Stomach (tissue), 9 donors: Measurements from ENCODE around the gene MPST. TPM values are rescaled to one million over a fixed set of nuclear protein-coding genes. Genes with fewer than 3 reads are reported as not detected.
A peak's percentile ranks its signal among the peaks of the same experiment; 100 is the strongest.

ENCODE experiments used
- DNase-seq, 2 donors: peaks; one replicate each; pipeline versions ENCODE4 v3.0.0 to v3.0.0-alpha.2; 2013 to 2019
- H3K27ac ChIP-seq, 5 donors: fragments of 200-600 bp in 4 of 5; sonication (generic) in 4 of 5; one replicate each; pipeline ENCODE4 v1.5.1; 2013 to 2019; ENCODE audit warnings: mild to moderate bottlenecking in 1 of 5, moderate library complexity in 1 of 5
- H3K27me3 ChIP-seq, 3 donors: fragments of 200-600 bp; sonication (generic); one replicate each; pipeline ENCODE4 v1.5.1; 2017 to 2019; ENCODE audit warnings: mixed run types in 1 of 3
- H3K36me3 ChIP-seq, 4 donors: fragments of 200-600 bp; sonication (generic); 1 replicate in 3 of 4; 2 replicates in 1 of 4; pipeline ENCODE4 v1.5.1; 2016 to 2019
- H3K4me1 ChIP-seq, 4 donors: fragments of 200-600 bp; sonication (generic); one replicate each; pipeline ENCODE4 v1.5.1; 2016 to 2019
- H3K4me3 ChIP-seq, 4 donors: fragments of 200-600 bp; sonication (generic) in 3 of 4; one replicate each; pipeline ENCODE4 v1.5.1; 2016 to 2019; ENCODE audit warnings: mild to moderate bottlenecking in 1 of 4
- H3K9me3 ChIP-seq, 4 donors: fragments of 200-600 bp; sonication (generic); one replicate each; pipeline ENCODE4 v1.5.1; 2016 to 2019
- EP300 ChIP-seq: sonication (generic); formaldehyde crosslinking; IDR thresholded peaks from one replicate; pipeline ENCODE4 v1.6.1; 2017; ENCODE audit warnings: antibody characterized with exemption
- POLR2A ChIP-seq, 4 donors: fragments of 450-650 bp; IDR thresholded peaks; one replicate each; pipeline ENCODE4 v1.6.1; 2016; ENCODE audit warnings: antibody characterized with exemption in 4 of 4, control low read depth in 2 of 4, mild to moderate bottlenecking in 1 of 4, moderate library complexity in 1 of 4
- POLR2AphosphoS5 ChIP-seq, 3 donors: sonication (generic); formaldehyde crosslinking; IDR thresholded peaks; one replicate each; pipeline ENCODE4 v1.6.1; 2016; ENCODE audit warnings: antibody characterized with exemption in 3 of 3
- WGBS, 5 donors: extraction: QIAGEN DNeasy Blood & Tissue Kit in 3 of 5; methylation state at CpG; one replicate each; pipeline versions ENCODE4 v1.1.5 to v1.1.7; 2013 to 2018; 5-methylcytosine and 5-hydroxymethylcytosine counted together
- intact Hi-C: fragments of 100-400 bp; cut with DNase I; formaldehyde crosslinking; loops from one replicate; pipeline ENCODE4 v1.15.1; 2023; ENCODE audit warnings: low total_unique reads
- polyA plus RNA-seq, 3 donors: library from polyadenylated mRNA; stranded (reverse); fragments of 200-250 nt; gene quantifications; one replicate each; pipeline ENCODE4 v1.2.3, GENCODE V29; 2013
- total RNA-seq, 5 donors: library from RNA; depleted of rRNA; stranded (reverse); fragments of >200 nt; gene quantifications; one replicate each; pipeline versions ENCODE4 v1.1.0 to v1.2.3, GENCODE V29; 2014 to 2016
- TF ChIP-seq, protein P1 (sequence below), 7 experiments: fragments of 450-650 bp in 4 of 7; fragments of 200-600 bp in 3 of 7; sonication (generic) in 3 of 7; IDR thresholded peaks; one replicate each; pipeline ENCODE4 v1.5.1; 2016 to 2019; ENCODE audit warnings: antibody characterized with exemption in 7 of 7, control low read depth in 2 of 7, mild to moderate bottlenecking in 1 of 7
- donor health status: healthy with polysubstance abuse.
- donor health status: Bipolar disorder and iron deficiency.
- donor health status: healthy.

The MPST gene
- total and polyA plus RNA-seq, 8 donors: 48.3 to 1,943 (median 154) TPM

- Histone ChIP-seq H3K4me1 (peaks cover 68 to 85% (median 78%) of the 10 kb centered on the region in 4 donors), H3K9me3 (no peaks in the 10 kb centered on the region), H3K4me3 (peak overlapping the region; percentile 92 to 97 (median 96)), H3K36me3 (peaks cover 0 to 10% (median 4%) of the 10 kb centered on the region in 4 donors), H3K27me3 (no peaks in the 10 kb centered on the region), H3K27ac (peak overlapping the region; percentile 93 to 97 (median 94))
- TF ChIP-seq, protein P1, sequence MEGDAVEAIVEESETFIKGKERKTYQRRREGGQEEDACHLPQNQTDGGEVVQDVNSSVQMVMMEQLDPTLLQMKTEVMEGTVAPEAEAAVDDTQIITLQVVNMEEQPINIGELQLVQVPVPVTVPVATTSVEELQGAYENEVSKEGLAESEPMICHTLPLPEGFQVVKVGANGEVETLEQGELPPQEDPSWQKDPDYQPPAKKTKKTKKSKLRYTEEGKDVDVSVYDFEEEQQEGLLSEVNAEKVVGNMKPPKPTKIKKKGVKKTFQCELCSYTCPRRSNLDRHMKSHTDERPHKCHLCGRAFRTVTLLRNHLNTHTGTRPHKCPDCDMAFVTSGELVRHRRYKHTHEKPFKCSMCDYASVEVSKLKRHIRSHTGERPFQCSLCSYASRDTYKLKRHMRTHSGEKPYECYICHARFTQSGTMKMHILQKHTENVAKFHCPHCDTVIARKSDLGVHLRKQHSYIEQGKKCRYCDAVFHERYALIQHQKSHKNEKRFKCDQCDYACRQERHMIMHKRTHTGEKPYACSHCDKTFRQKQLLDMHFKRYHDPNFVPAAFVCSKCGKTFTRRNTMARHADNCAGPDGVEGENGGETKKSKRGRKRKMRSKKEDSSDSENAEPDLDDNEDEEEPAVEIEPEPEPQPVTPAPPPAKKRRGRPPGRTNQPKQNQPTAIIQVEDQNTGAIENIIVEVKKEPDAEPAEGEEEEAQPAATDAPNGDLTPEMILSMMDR (IDR thresholded peaks at IDR 0.05): no peak
- TF ChIP-seq POLR2AphosphoS5 (IDR thresholded peaks at IDR 0.05) (no peak), EP300 (no peak), POLR2A (IDR thresholded peaks at IDR 0.05) (no peak)
- intact Hi-C loops: no loop called here
- DNase-seq: no peak
- 36 to 57% (median 55%) methylated on average over 19 to 45 of the region's 45 CpGs for WGBS, 5 donors
Measured at GRCh38 chr22:37018086-37018814, 1.3 kb upstream of the MPST start.

GRCh38 chr22:37018815-37019308 is 680 bp upstream of the MPST start:
- intact Hi-C loops: no loop called here
- H3K4me1 ChIP-seq: peaks cover 68 to 85% (median 83%) of the 10 kb centered on the region in 4 donors

DNA sequence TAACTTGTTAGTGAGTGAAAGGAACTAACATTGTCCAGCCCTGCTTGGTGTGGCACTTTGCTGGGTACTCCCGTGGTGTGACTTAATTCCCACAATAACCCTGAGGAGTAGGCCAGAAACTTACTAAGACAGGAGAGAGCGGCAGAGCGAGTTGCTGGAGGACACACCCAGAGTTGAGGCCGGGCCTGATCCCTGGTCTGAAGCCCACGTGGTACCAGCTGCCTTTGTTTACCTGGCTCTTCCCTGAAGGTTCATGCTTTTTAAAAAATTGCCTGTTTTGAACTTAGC is 594 bp downstream of the MPST start:
- Histone ChIP-seq H3K4me1 (peaks cover 59 to 86% (median 83%) of the 10 kb centered on the region in 4 donors), H3K36me3 (peaks cover 0 to 22% (median 18%) of the 10 kb centered on the region in 4 donors), H3K4me3 (peak overlapping the region; percentile 92 to 97 (median 96)), H3K27me3 (no peaks in the 10 kb centered on the region), H3K9me3 (no peaks in the 10 kb centered on the region), H3K27ac (peak overlapping the region; percentile 93 to 97 (median 94))
- intact Hi-C loops: no loop called here
- TF ChIP-seq POLR2AphosphoS5 (IDR thresholded peaks at IDR 0.05) (peak in 1 of 3 donors; percentile 14), POLR2A (IDR thresholded peaks at IDR 0.05) (no peak)
- DNase-seq: peak; percentile 58 to 76
- WGBS, 5 donors: 0 to 3% (median 2%) methylated on average over 5 of the region's 5 CpGs

More at GRCh38 chr22:37018815-37019308, 680 bp upstream of the MPST start:
- 0 to 6% (median 2%) methylated on average over 3 to 35 of the region's 35 CpGs for WGBS, 5 donors
- Histone ChIP-seq H3K4me3 (peak overlapping the region; percentile 92 to 97 (median 96)), H3K27me3 (no peaks in the 10 kb centered on the region), H3K9me3 (no peaks in the 10 kb centered on the region), H3K36me3 (peaks cover 0 to 10% (median 5%) of the 10 kb centered on the region in 4 donors), H3K27ac (peak overlapping the region; percentile 93 to 97 (median 94))
- peak; percentile 67 to 90 for DNase-seq
- TF ChIP-seq POLR2A (IDR thresholded peaks at IDR 0.05): no peak
- TF ChIP-seq EP300: no peak
- TF ChIP-seq POLR2AphosphoS5 (IDR thresholded peaks at IDR 0.05): no peak
- TF ChIP-seq, protein P1 (IDR thresholded peaks at IDR 0.05): no peak

DNA sequence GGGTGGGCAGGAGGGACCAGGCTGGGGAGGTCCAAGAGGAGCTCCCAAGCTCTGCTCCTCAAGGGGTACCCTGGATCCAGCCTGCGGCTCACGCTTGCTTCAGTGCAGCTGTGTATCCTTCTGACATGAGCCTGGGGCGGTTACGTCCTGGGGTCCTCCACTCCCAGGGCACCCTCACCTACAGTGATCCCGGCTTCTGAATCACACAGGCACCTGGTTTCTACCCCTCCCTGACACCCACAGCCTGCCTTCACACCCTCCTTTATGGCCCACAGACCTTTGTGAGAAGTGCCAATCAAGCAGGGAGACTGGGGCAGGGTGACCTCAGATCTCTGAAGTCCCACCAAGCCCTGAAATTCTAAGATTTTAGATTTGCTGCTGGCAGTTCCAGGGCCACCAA is 1.5 kb downstream of the MPST start:
- Histone ChIP-seq H3K27ac (peak overlapping the region in 4 of 5 donors; percentile 94 to 97 (median 96)), H3K9me3 (no peaks in the 10 kb centered on the region), H3K36me3 (peaks cover 7 to 31% (median 27%) of the 10 kb centered on the region in 4 donors), H3K4me3 (peak overlapping the region; percentile 92 to 97 (median 96)), H3K27me3 (no peaks in the 10 kb centered on the region), H3K4me1 (peaks cover 54 to 83% (median 79%) of the 10 kb centered on the region in 4 donors)
- DNase-seq: peak in 1 of 2 donors; percentile 37
- no peak for TF ChIP-seq POLR2A (IDR thresholded peaks at IDR 0.05)
- TF ChIP-seq, protein P1 (IDR thresholded peaks at IDR 0.05): no peak
- no peak for TF ChIP-seq EP300
- no peak for TF ChIP-seq POLR2AphosphoS5 (IDR thresholded peaks at IDR 0.05)
- intact Hi-C loops: no loop called here
- 81 to 93% (median 85%) methylated on average over 5 of the region's 5 CpGs for WGBS, 5 donors
